Neural cell (in vitro differentiated cells): ENCODE data around the gene THAP4. TPM values are rescaled to one million over a fixed set of nuclear protein-coding genes. Genes with fewer than 3 reads are reported as not detected.

ENCODE experiments used
- H2AFZ ChIP-seq: fragments of 200-600, 300-800 bp; sonication (generic), shearing (Covaris generic); 2 replicates; pipeline ENCODE4 v1.6.0; 2014; ENCODE audit warnings: low read depth, mild to moderate bottlenecking, antibody characterized with exemption, low read length, moderate library complexity
- H3F3A ChIP-seq: fragments of 200-600 bp; shearing (Covaris generic); 2 replicates; pipeline ENCODE4 v1.6.1; 2016; ENCODE audit warnings: mild to moderate bottlenecking, moderate library complexity, mixed read lengths, antibody characterized with exemption, low read length; ENCODE audit not compliant: insufficient read depth, poor library complexity, severe bottlenecking
- H3K27ac ChIP-seq: fragments of 200-600, 300-800 bp; sonication (generic), shearing (Covaris generic); 2 replicates; pipeline ENCODE4 v1.5.1; 2014; ENCODE audit warnings: mild to moderate bottlenecking, low read length, moderate library complexity
- H3K27me3 ChIP-seq: fragments of 300-800, 200-600 bp; sonication (generic), shearing (Covaris generic); 2 replicates; pipeline ENCODE4 v1.6.0; 2014; ENCODE audit warnings: mild to moderate bottlenecking, low read depth, low read length, moderate library complexity; ENCODE audit not compliant: insufficient read depth
- H3K36me3 ChIP-seq: fragments of 300-800, 200-600 bp; sonication (generic), shearing (Covaris generic); 2 replicates; pipeline ENCODE4 v1.5.1; 2014; ENCODE audit warnings: mild to moderate bottlenecking, antibody characterized with exemption, low read length, moderate library complexity; ENCODE audit not compliant: insufficient read depth
- H3K4me2 ChIP-seq: fragments of 300-800, 200-600 bp; sonication (generic), shearing (Covaris generic); 2 replicates; pipeline ENCODE4 v1.6.0; 2014; ENCODE audit warnings: mild to moderate bottlenecking, low read length
- H3K4me3 ChIP-seq: fragments of 300-800, 200-600 bp; sonication (generic), shearing (Covaris generic); 2 replicates; pipeline ENCODE4 v1.5.1; 2014; ENCODE audit warnings: mild to moderate bottlenecking, low read length, moderate library complexity
- H3K79me2 ChIP-seq: fragments of 200-600 bp; shearing (Covaris generic); replicated peaks from 2 replicates; pipeline ENCODE4 v1.6.0; 2014; ENCODE audit warnings: mild to moderate bottlenecking, low read length, moderate library complexity; ENCODE audit not compliant: insufficient read depth
- H3K9ac ChIP-seq: fragments of 300-800, 200-600 bp; sonication (generic), shearing (Covaris generic); 2 replicates; pipeline ENCODE4 v1.6.1; 2016; ENCODE audit warnings: mild to moderate bottlenecking, low read length, mixed read lengths
- H3K9me2 ChIP-seq: fragments of 200-600 bp; shearing (Covaris generic); 2 replicates; pipeline ENCODE4 v1.6.1; 2016; ENCODE audit warnings: mild to moderate bottlenecking, low read length, mixed read lengths; ENCODE audit not compliant: insufficient read depth
- H3K9me3 ChIP-seq: fragments of 200-600, 300-800 bp; sonication (generic), shearing (Covaris generic); 2 replicates; pipeline ENCODE4 v1.6.1; 2016; ENCODE audit warnings: mild to moderate bottlenecking, mixed run types, low read length, moderate library complexity, mixed read lengths
- H4K20me1 ChIP-seq: fragments of 200-600 bp; shearing (Covaris generic); 2 replicates; pipeline ENCODE4 v1.6.1; 2016; ENCODE audit warnings: mild to moderate bottlenecking, mixed run types; ENCODE audit not compliant: insufficient read depth
- CTCF ChIP-seq: fragments of 450-650 bp; IDR thresholded peaks from 2 replicates; pipeline ENCODE4 v1.5.1; 2014; ENCODE audit warnings: antibody characterized with exemption, mild to moderate bottlenecking, moderate library complexity; ENCODE audit not compliant: poor library complexity, severe bottlenecking
- EP300 ChIP-seq: fragments of 450-650 bp; conservative IDR thresholded peaks from 2 replicates; pipeline ENCODE4 v1.6.1; 2014; ENCODE audit warnings: antibody characterized with exemption, mild to moderate bottlenecking, moderate library complexity; ENCODE audit not compliant: poor library complexity, severe bottlenecking
- EZH2 ChIP-seq: fragments of 200-600, 300-800 bp; shearing (Covaris generic), sonication (generic); IDR thresholded peaks from 2 replicates; pipeline ENCODE4 v1.6.1; 2014; ENCODE audit warnings: antibody characterized with exemption, low read length, borderline replicate concordance, mild to moderate bottlenecking; ENCODE audit not compliant: insufficient read depth, poor library complexity, severe bottlenecking
- MXI1 ChIP-seq: fragments of 450-650 bp; conservative IDR thresholded peaks from 2 replicates; pipeline ENCODE4 v1.6.1; 2014; ENCODE audit warnings: antibody characterized with exemption, mild to moderate bottlenecking; ENCODE audit not compliant: poor library complexity, severe bottlenecking
- POLR2AphosphoS5 ChIP-seq: IDR thresholded peaks from 2 replicates; pipeline ENCODE4 v1.6.1; 2012
- RAD21 ChIP-seq: fragments of 450-650 bp; conservative IDR thresholded peaks from 2 replicates; pipeline ENCODE4 v1.6.1; 2014; ENCODE audit warnings: antibody characterized with exemption, mild to moderate bottlenecking, moderate library complexity
- REST ChIP-seq: IDR thresholded peaks from 2 replicates; pipeline ENCODE4 v1.6.1; 2012; ENCODE audit warnings: borderline replicate concordance
- SMC3 ChIP-seq: fragments of 450-650 bp; conservative IDR thresholded peaks from 2 replicates; pipeline ENCODE4 v1.6.1; 2014; ENCODE audit warnings: antibody characterized with exemption, mild to moderate bottlenecking, moderate library complexity; ENCODE audit not compliant: poor library complexity
- TAF1 ChIP-seq: IDR thresholded peaks from 2 replicates; pipeline ENCODE4 v1.6.1; 2012; ENCODE audit warnings: low read depth
- polyA plus RNA-seq: library from polyadenylated mRNA; depleted of rRNA; stranded (reverse); fragments of >200 nt; gene quantifications from 2 replicates; pipeline ENCODE4 v1.2.3, GENCODE V29; 2014

The THAP4 gene
- polyA plus RNA-seq, 1 donor from 2014 or later: 30.8 TPM

DNA sequence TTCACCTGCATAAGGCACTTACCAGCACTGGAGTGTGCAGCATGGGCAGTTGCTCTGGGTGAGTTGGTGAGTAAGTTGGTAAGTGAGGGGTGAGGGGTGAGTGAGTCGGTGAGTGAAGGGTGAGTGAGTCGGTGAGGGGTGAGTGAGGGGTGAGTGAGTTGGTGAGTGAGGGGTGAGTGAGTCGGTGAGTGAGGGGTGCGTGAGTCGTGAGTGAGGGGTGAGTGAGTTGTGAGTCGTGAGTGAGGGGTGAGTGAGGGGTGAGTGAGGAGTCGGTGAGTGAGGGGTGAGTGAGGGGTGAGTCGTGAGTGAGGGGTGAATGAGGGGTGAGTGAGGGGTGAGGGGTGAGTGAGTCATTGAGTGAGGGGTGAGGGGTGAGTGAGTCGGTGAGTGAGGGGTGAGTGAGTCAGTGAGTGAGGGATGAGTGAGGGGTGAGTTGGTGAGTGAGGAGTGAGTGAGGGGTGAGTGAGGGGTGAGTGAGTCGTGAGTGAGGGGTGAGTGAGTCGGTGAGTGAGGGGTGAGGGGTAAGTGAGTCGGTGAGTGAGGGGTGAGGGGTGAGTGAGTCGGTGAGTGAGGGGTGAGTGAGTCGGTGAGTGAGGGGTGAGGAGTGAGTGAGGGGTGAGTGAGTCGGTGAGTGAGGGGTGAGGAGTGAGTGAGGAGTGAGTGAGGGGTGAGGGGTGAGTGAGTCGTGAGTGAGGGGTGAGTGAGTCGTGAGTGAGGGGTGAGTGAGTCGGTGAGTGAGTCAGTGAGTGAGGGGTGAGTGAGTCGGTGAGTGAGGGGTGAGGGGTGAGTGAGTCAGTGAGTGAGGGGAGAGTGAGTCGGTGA lies 17.1 kb downstream of the THAP4 start:
- Histone ChIP-seq H3K9ac (no peak overlapping the region), H3K4me2 (no peak overlapping the region), H3K79me2 (peaks cover 3% of the 10 kb centered on the region), H4K20me1 (no peaks in the 10 kb centered on the region), H3K9me3 (no peaks in the 10 kb centered on the region), H2AFZ (no peak overlapping the region), H3K36me3 (peaks cover 4% of the 10 kb centered on the region), H3K4me3 (no peak overlapping the region), H3K27ac (no peak overlapping the region), H3K9me2 (no peaks in the 10 kb centered on the region), H3K27me3 (no peaks in the 10 kb centered on the region), H3F3A (no peaks in the 10 kb centered on the region)
- TF ChIP-seq SMC3 (no peak), MXI1 (no peak), CTCF (no peak), TAF1 (no peak), EP300 (no peak), REST (no peak), RAD21 (no peak), POLR2AphosphoS5 (no peak), EZH2 (no peak)

GRCh38 chr2:241618829-241619228 lies 18.1 kb downstream of the THAP4 start:
- H3K27ac ChIP-seq: no peak overlapping the region
- TF ChIP-seq CTCF (no peak), EZH2 (no peak), SMC3 (no peak), MXI1 (no peak), REST (no peak), TAF1 (no peak), POLR2AphosphoS5 (no peak)
- no peaks in the 10 kb centered on the region for H3K79me2 ChIP-seq
- H4K20me1 ChIP-seq: no peaks in the 10 kb centered on the region
- no peaks in the 10 kb centered on the region for H3K9me2 ChIP-seq
- H3K4me2 ChIP-seq: no peak overlapping the region
- no peaks in the 10 kb centered on the region for H3F3A ChIP-seq
- H2AFZ ChIP-seq: no peak overlapping the region
- no peak overlapping the region for H3K4me3 ChIP-seq
- H3K9ac ChIP-seq: no peak overlapping the region
- H3K36me3 ChIP-seq: peaks cover 4% of the 10 kb centered on the region
- H3K9me3 ChIP-seq: no peaks in the 10 kb centered on the region
- no peaks in the 10 kb centered on the region for H3K27me3 ChIP-seq
